H1 (cell line): ENCODE measurements around the gene ESYT2. TPM values are rescaled to one million over a fixed set of nuclear protein-coding genes. Genes with fewer than 3 reads are reported as not detected.

Experiments used
- CTCF ChIA-PET: fragments of 300-600 bp; sonication (Branson Sonifier 250); formaldehyde crosslinking; loops from one replicate; lab custom pipeline; 2021; ENCODE audit not compliant: partially characterized antibody; lab: Charles Lee
- POLR2A ChIA-PET: fragments of 300-600 bp; sonication (Branson Sonifier 250); formaldehyde crosslinking; loops from one replicate; lab custom pipeline; 2021; ENCODE audit warnings: inconsistent platforms; ENCODE audit not compliant: partially characterized antibody; lab: Charles Lee
- DNase-seq, 2 experiments: peaks; one replicate each; pipeline versions ENCODE4 v3.0.0 to v3.0.0-alpha.2; 2010 to 2022; ENCODE audit warnings: low spot score in 2 of 2, low read depth in 1 of 2, mixed read lengths in 1 of 2
- FAIRE-seq: peaks from 2 replicates; lab custom pipeline; 2011; peaks lifted over from hg19 to GRCh38; lab: Jason Lieb, UNC
- H2AFZ ChIP-seq: 2 replicates; pipeline ENCODE4 v1.8.1; 2012; ENCODE audit warnings: low read length, inconsistent platforms
- H2AK5ac ChIP-seq: 2 replicates; pipeline ENCODE4 v1.6.1; 2013; ENCODE audit warnings: low read depth, low read length
- H2BK120ac ChIP-seq: replicated peaks from 2 replicates; pipeline ENCODE3; 2013; ENCODE audit warnings: low read depth, low read length, inconsistent platforms
- H2BK12ac ChIP-seq: 2 replicates; pipeline ENCODE4 v1.6.1; 2013; ENCODE audit warnings: low read depth, low read length
- H2BK15ac ChIP-seq: 2 replicates; pipeline ENCODE4 v1.6.1; 2013; ENCODE audit warnings: low read length
- H2BK20ac ChIP-seq: 2 replicates; pipeline ENCODE4 v1.6.1; 2013; ENCODE audit warnings: low read length
- H2BK5ac ChIP-seq: 2 replicates; pipeline ENCODE4 v1.6.1; 2013; ENCODE audit warnings: low read depth, low read length
- H3K14ac ChIP-seq: 2 replicates; pipeline ENCODE4 v1.6.1; 2013; ENCODE audit warnings: inconsistent platforms; ENCODE audit not compliant: insufficient read length
- H3K18ac ChIP-seq: 2 replicates; pipeline ENCODE4 v1.6.1; 2013; ENCODE audit warnings: low read length; ENCODE audit errors: extremely low read depth
- H3K23ac ChIP-seq: 2 replicates; pipeline ENCODE4 v1.6.1; 2013; ENCODE audit warnings: inconsistent platforms; ENCODE audit not compliant: insufficient read length
- H3K23me2 ChIP-seq: 2 replicates; pipeline ENCODE4 v1.6.1; 2013; ENCODE audit warnings: low read depth, low read length
- H3K27ac ChIP-seq: 2 replicates; pipeline ENCODE4 v1.6.1; 2011; ENCODE audit warnings: low read depth, low read length, inconsistent platforms
- H3K27me3 ChIP-seq, 4 experiments: replicated peaks in 1 of 4; 1 replicate in 1 of 4; 2 replicates in 3 of 4; pipeline versions ENCODE4 v1.6.1 to v1.8.1; 2011 to 2013; ENCODE audit warnings: low read length in 3 of 4, mild to moderate bottlenecking in 3 of 4, inconsistent platforms in 2 of 4, mixed read lengths in 2 of 4, moderate library complexity in 1 of 4; ENCODE audit not compliant: control insufficient read depth in 3 of 4, insufficient read depth in 3 of 4; ENCODE audit errors: extremely low read depth in 1 of 4
- H3K36me3 ChIP-seq, 4 experiments: 2 replicates each; pipeline versions ENCODE4 v1.6.1 to v1.8.1; 2011 to 2013; ENCODE audit warnings: mild to moderate bottlenecking in 4 of 4, low read length in 3 of 4, moderate library complexity in 2 of 4, control low read depth in 1 of 4, inconsistent platforms in 1 of 4; ENCODE audit not compliant: insufficient read depth in 4 of 4, control insufficient read depth in 2 of 4
- H3K4ac ChIP-seq: replicated peaks from 2 replicates; pipeline ENCODE3; 2013; ENCODE audit warnings: low read length, low read depth, mixed read lengths, inconsistent platforms; ENCODE audit not compliant: insufficient read length
- H3K4me1 ChIP-seq, 4 experiments: replicated peaks in 1 of 4; 1 replicate in 1 of 4; 2 replicates in 3 of 4; pipeline versions ENCODE4 v1.6.1 to v1.8.1; 2011 to 2013; ENCODE audit warnings: low read length in 3 of 4, inconsistent platforms in 2 of 4, mixed read lengths in 1 of 4; ENCODE audit not compliant: insufficient read depth in 4 of 4, control insufficient read depth in 3 of 4
- H3K4me2 ChIP-seq, 2 experiments: 2 replicates each; pipeline versions ENCODE4 v1.6.1 to v1.8.1; 2011 to 2013; ENCODE audit warnings: low read depth in 2 of 2, low read length in 2 of 2, control low read depth in 1 of 2, inconsistent platforms in 1 of 2, mild to moderate bottlenecking in 1 of 2; ENCODE audit not compliant: insufficient read depth in 1 of 2
- H3K4me3 ChIP-seq, 4 experiments: fragments of 200-600, 300-600 bp in 1 of 4; sonication (generic), shearing (Covaris generic), sonication (Bioruptor Twin) in 1 of 4; 2 replicates each; pipeline versions ENCODE4 v1.5.1 to v1.8.1; 2011 to 2016; ENCODE audit warnings: low read length in 4 of 4, low read depth in 3 of 4, control low read depth in 2 of 4, inconsistent platforms in 2 of 4, mild to moderate bottlenecking in 2 of 4, mixed read lengths in 1 of 4, moderate library complexity in 1 of 4; ENCODE audit not compliant: insufficient read depth in 2 of 4; ENCODE audit errors: extremely low read depth in 1 of 4
- H3K56ac ChIP-seq: replicated peaks from 2 replicates; pipeline ENCODE3; 2013; ENCODE audit warnings: low read depth, mild to moderate bottlenecking, mixed read lengths, low read length, inconsistent platforms; ENCODE audit not compliant: insufficient read length
- H3K79me1 ChIP-seq: 2 replicates; pipeline ENCODE4 v1.6.1; 2013; ENCODE audit warnings: low read depth, low read length, control low read depth
- H3K79me2 ChIP-seq, 2 experiments: 2 replicates each; pipeline versions ENCODE4 v1.6.1 to v1.8.1; 2012 to 2013; ENCODE audit warnings: low read length in 2 of 2, mild to moderate bottlenecking in 2 of 2, inconsistent platforms in 1 of 2; ENCODE audit not compliant: insufficient read depth in 2 of 2, control insufficient read depth in 1 of 2
- H3K9ac ChIP-seq, 4 experiments: replicated peaks in 1 of 4; 1 replicate in 1 of 4; 2 replicates in 3 of 4; pipeline versions ENCODE4 v1.6.1 to v1.8.1; 2011 to 2013; ENCODE audit warnings: low read depth in 3 of 4, low read length in 3 of 4, control low read depth in 2 of 4, mild to moderate bottlenecking in 2 of 4, moderate library complexity in 2 of 4, inconsistent platforms in 1 of 4; ENCODE audit errors: extremely low read depth in 1 of 4
- H3K9me3 ChIP-seq, 2 experiments: 2 replicates each; pipeline versions ENCODE4 v1.6.1 to v1.8.1; 2012 to 2013; ENCODE audit warnings: mild to moderate bottlenecking in 2 of 2, moderate library complexity in 2 of 2, control low read depth in 1 of 2, inconsistent platforms in 1 of 2, low read depth in 1 of 2, low read length in 1 of 2, mixed read lengths in 1 of 2; ENCODE audit not compliant: insufficient read depth in 2 of 2
- H4K20me1 ChIP-seq, 2 experiments: replicated peaks in 1 of 2; 2 replicates each; pipeline versions ENCODE3 to v1.8.1; 2011 to 2013; ENCODE audit warnings: inconsistent platforms in 2 of 2, low read length in 2 of 2, mild to moderate bottlenecking in 1 of 2; ENCODE audit not compliant: insufficient read depth in 2 of 2, control insufficient read depth in 1 of 2
- H4K5ac ChIP-seq: 2 replicates; pipeline ENCODE4 v1.6.1; 2013; ENCODE audit warnings: low read length, low read depth, mixed read lengths, inconsistent platforms; ENCODE audit not compliant: insufficient read length
- H4K8ac ChIP-seq: 2 replicates; pipeline ENCODE4 v1.8.0; 2013; ENCODE audit warnings: mild to moderate bottlenecking, moderate library complexity, low read length, inconsistent platforms; ENCODE audit not compliant: insufficient read depth; ENCODE audit errors: extremely low read depth
- H4K91ac ChIP-seq: replicated peaks from 2 replicates; pipeline ENCODE3; 2013; ENCODE audit warnings: low read length, mixed read lengths, inconsistent platforms; ENCODE audit not compliant: insufficient read length
- POLR2A ChIP-seq, 2 experiments: IDR thresholded peaks; 1 replicate in 1 of 2; 2 replicates in 1 of 2; pipeline ENCODE4 v1.6.1; 2011; ENCODE audit warnings: low read depth in 2 of 2, low read length in 2 of 2, mild to moderate bottlenecking in 2 of 2; ENCODE audit errors: control extremely low read depth in 1 of 2
- POU5F1 ChIP-seq: IDR thresholded peaks from 2 replicates; pipeline ENCODE4 v1.6.1; 2011; ENCODE audit warnings: low read depth, mild to moderate bottlenecking, low read length, moderate library complexity
- SP2 ChIP-seq: IDR thresholded peaks from 2 replicates; pipeline ENCODE4 v1.6.1; 2012; ENCODE audit warnings: mild to moderate bottlenecking, low read length, inconsistent platforms
- YY1 ChIP-seq: IDR thresholded peaks from 2 replicates; pipeline ENCODE4 v1.6.1; 2011; ENCODE audit warnings: low read depth, mild to moderate bottlenecking, low read length
- WGBS, 2 experiments: shearing (Covaris generic) in 1 of 2; methylation state at CpG; one replicate each; pipeline versions ENCODE4 v1.1.6 to v1.1.7; 2013 to 2015; ENCODE audit warnings: low lambda C conversion rate in 2 of 2, mixed read lengths in 2 of 2, inconsistent platforms in 1 of 2, low coverage in 1 of 2, missing lambda C conversion rate in 1 of 2; ENCODE audit not compliant: insufficient replicate concordance in 2 of 2, insufficient coverage in 1 of 2, insufficient read length in 1 of 2; ENCODE audit errors: extremely low coverage in 1 of 2, missing lambda C conversion rate in 1 of 2; 5-methylcytosine and 5-hydroxymethylcytosine counted together
- polyA plus RNA-seq, 7 experiments: library from polyadenylated mRNA; depleted of rRNA in 3 of 7; stranded (reverse) in 5 of 7; unstranded in 2 of 7; fragments of >200 nt in 5 of 7; fragments of 200-250 nt in 2 of 7; gene quantifications; 1 replicate in 5 of 7; 2 replicates in 1 of 7; 4 replicates in 1 of 7; pipeline versions ENCODE4 v1.2.1 to v1.2.3, GENCODE V29; 2011 to 2013; ENCODE audit warnings: missing spikeins in 2 of 7, mixed read lengths in 2 of 7
- total RNA-seq: library from RNA; stranded (reverse); fragmentation: NEBNext Ultra II Directional; extraction: Animal tissue kit (Norgen Biotek cat#: 25700); gene quantifications from 2 replicates; pipeline ENCODE4 v1.2.1, GENCODE V29; 2021

ESYT2 gene
- total and polyA plus RNA-seq, 2 of the 8 experiments (the other 6 are each of a cell fraction or from before 2014, with no cell fraction given), result 27.0 to 37.5 TPM

DNA sequence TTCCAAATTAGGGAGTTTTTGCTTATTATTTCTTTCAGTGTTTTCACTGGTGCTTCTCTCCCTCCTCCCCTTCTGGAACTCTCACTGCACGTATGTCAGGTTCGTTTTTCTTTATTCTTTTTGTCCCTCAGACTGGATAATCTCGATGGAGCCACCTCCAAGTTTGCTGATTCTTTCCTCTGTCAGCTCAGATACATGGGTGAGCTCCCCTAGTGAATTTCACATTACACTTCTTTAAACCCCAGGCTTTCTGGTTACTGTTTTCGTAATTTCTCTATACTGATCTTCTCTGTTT, 103.9 kb downstream of the ESYT2 start:
- 90% methylated on average over 4 of the region's 4 CpGs; no CpG with 5 or more reads in 1 of the 2 experiments for WGBS, 2 experiments
- Histone ChIP-seq H3K56ac (no peak overlapping the region), H3K4ac (no peak overlapping the region), H3K79me2 (no peaks in the 10 kb centered on the region; a peak in 1 of 4 replicates), H3K36me3 (no peaks in the 10 kb centered on the region), H3K18ac (no peak overlapping the region), H2BK20ac (no peak overlapping the region), H3K14ac (no peak overlapping the region), H3K23me2 (no peaks in the 10 kb centered on the region), H3K4me2 (no peak overlapping the region), H4K5ac (no peak overlapping the region), H3K4me1 (peaks cover 0 to 7% (median 0%) of the 10 kb centered on the region in 4 experiments; a peak in 1 of 7 replicates), H2BK5ac (no peak overlapping the region), H4K91ac (no peak overlapping the region), H4K20me1 (no peaks in the 10 kb centered on the region), H3K27me3 (no peaks in the 10 kb centered on the region), H3K9me3 (no peaks in the 10 kb centered on the region), H3K23ac (no peak overlapping the region), H2BK12ac (no peak overlapping the region), H2AFZ (no peak overlapping the region), H2BK120ac (no peak overlapping the region), H3K27ac (no peak overlapping the region), H3K9ac (no peak overlapping the region), H4K8ac (no peak overlapping the region), H3K79me1 (no peaks in the 10 kb centered on the region), H3K4me3 (no peak overlapping the region), H2AK5ac (no peak overlapping the region), H2BK15ac (no peak overlapping the region)
- CTCF ChIA-PET, result interaction anchor here (0.7 to 3.0 kb wide), 2 partner anchors 8 to 31 kb away, joined by 3 to 18 read pairs; no protein-coding TSS in a partner anchor
- TF ChIP-seq SP2 (no peak), YY1 (no peak), POLR2A (IDR thresholded peaks at IDR 0.05; ENCODE audit: control extremely low read depth in 1 of 2, low read depth in 2 of 2, low read length in 2 of 2) (no peak), POU5F1 (no peak)
- no peak for DNase-seq
- FAIRE-seq, result no peak
- POLR2A ChIA-PET, result no interaction called here
